ENCODE data around the gene NIBAN1.
"Not testable (repeated sequence)": the region's sequence is repeated elsewhere in the genome, so short reads cannot be mapped to it uniquely, and the experiment has no call there.

The NIBAN1 gene

GRCh38 chr1:185010361-185010760 lies 36.1 kb upstream of the NIBAN1 start:
- H3K4me3 ChIP-seq (ENCODE audit: low read depth, low read length) = no peak overlapping the region
- TF ChIP-seq CTCF (IDR thresholded peaks at IDR 0.05; ENCODE audit: low read depth, low read length) = no peak
- in situ Hi-C loops (cut with HindIII; ENCODE audit: low sequenced_read_pairs) = no loop called here

GRCh38 chr1:185008838-185009237 lies 34.5 kb upstream of the NIBAN1 start:
- DNase-seq (ENCODE audit: low read depth, low spot score) = no peak
- in situ Hi-C loops (cut with HindIII; ENCODE audit: low sequenced_read_pairs) = no loop called here
- no peak for TF ChIP-seq CTCF (IDR thresholded peaks at IDR 0.05; ENCODE audit: low read depth, low read length)
- H3K4me3 ChIP-seq (ENCODE audit: low read depth, low read length) = no peak overlapping the region

More at GRCh38 chr1:185010361-185010760, 36.1 kb upstream of the NIBAN1 start:
- DNase-seq (ENCODE audit: low read depth, low spot score) = no peak

GRCh38 chr1:185001312-185001880 lies 27.1 kb upstream of the NIBAN1 start:
- in situ Hi-C loops (cut with HindIII; ENCODE audit: low sequenced_read_pairs); DNase-seq (ENCODE audit: low read depth, low spot score); H3K4me3 ChIP-seq (ENCODE audit: low read depth, low read length): not testable (repeated sequence)

- in situ Hi-C loops (cut with HindIII; ENCODE audit: low sequenced_read_pairs); H3K4me3 ChIP-seq (ENCODE audit: low read depth, low read length): not testable (repeated sequence)
Observed at GRCh38 chr1:184999974-185000373, 25.7 kb upstream of the NIBAN1 start.

GRCh38 chr1:184994301-184994700 lies 20.0 kb upstream of the NIBAN1 start:
- in situ Hi-C loops (cut with HindIII; ENCODE audit: low sequenced_read_pairs) = no loop called here
- no peak for TF ChIP-seq CTCF (IDR thresholded peaks at IDR 0.05; ENCODE audit: low read depth, low read length)
- no peak for DNase-seq (ENCODE audit: low read depth, low spot score)
- H3K4me3 ChIP-seq (ENCODE audit: low read depth, low read length) = no peak overlapping the region

More at GRCh38 chr1:184999974-185000373, 25.7 kb upstream of the NIBAN1 start:
- not testable (repeated sequence) for DNase-seq (ENCODE audit: low read depth, low spot score)

GRCh38 chr1:184992271-184992670 lies 18.0 kb upstream of the NIBAN1 start:
- H3K4me3 ChIP-seq (ENCODE audit: low read depth, low read length) = no peak overlapping the region
- in situ Hi-C loops (cut with HindIII; ENCODE audit: low sequenced_read_pairs) = no loop called here
- TF ChIP-seq CTCF (IDR thresholded peaks at IDR 0.05; ENCODE audit: low read depth, low read length) = no peak
- no peak for DNase-seq (ENCODE audit: low read depth, low spot score)

GRCh38 chr1:184990204-184990603 lies 15.9 kb upstream of the NIBAN1 start:
- in situ Hi-C loops (cut with HindIII; ENCODE audit: low sequenced_read_pairs) = no loop called here

More at GRCh38 chr1:184990204-184990603, 15.9 kb upstream of the NIBAN1 start:
- DNase-seq (ENCODE audit: low read depth, low spot score) = no peak
- TF ChIP-seq CTCF (IDR thresholded peaks at IDR 0.05; ENCODE audit: low read depth, low read length) = no peak
- no peak overlapping the region for H3K4me3 ChIP-seq (ENCODE audit: low read depth, low read length)

Measured in astrocyte of the spinal cord (primary cell).